ENCODE measurements around the gene SMIM1.

DNA sequence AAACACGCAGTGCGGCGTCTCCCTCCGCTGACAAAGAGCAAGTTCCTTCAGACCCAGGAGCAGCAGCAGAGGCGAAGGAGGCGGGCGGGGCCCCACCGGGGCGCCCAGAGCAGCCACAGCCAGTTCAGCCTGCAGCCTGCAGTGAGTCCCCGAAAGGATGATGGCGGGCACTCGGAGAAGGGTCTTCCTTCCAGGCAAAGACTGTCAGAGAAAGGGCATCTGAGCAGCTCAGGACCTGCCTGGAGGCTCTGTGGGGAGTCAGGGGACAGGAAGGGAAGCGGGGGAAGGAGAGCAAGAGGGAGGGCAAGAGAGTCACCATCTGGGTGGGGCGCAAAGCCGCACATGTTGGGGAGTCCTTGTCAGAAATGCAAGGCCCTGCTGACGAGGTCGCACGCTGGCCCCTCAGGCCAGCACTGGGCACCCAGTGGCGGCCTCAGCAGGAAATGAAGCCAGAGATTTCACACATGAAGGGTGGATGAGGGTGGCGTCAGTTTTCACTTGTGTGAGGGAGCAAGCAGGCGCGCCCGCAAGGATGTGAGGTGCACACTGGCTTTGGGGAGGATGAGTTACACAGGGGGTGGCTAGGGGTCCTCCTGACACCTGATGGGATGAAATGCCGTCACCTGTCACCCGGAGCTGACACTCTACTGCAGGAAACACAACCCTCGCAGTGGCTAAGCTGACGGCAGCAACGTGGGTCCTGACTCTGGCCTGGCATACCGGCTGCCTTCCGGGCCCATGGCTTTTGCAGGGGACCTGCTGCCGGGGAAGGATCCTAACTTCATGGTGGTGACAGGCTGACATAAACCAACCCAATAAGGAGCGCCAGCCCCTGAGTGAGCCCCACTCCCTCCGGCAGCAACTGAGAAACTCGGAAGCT, 17.1 kb downstream of the SMIM1 start:
- TF ChIP-seq, protein P1, sequence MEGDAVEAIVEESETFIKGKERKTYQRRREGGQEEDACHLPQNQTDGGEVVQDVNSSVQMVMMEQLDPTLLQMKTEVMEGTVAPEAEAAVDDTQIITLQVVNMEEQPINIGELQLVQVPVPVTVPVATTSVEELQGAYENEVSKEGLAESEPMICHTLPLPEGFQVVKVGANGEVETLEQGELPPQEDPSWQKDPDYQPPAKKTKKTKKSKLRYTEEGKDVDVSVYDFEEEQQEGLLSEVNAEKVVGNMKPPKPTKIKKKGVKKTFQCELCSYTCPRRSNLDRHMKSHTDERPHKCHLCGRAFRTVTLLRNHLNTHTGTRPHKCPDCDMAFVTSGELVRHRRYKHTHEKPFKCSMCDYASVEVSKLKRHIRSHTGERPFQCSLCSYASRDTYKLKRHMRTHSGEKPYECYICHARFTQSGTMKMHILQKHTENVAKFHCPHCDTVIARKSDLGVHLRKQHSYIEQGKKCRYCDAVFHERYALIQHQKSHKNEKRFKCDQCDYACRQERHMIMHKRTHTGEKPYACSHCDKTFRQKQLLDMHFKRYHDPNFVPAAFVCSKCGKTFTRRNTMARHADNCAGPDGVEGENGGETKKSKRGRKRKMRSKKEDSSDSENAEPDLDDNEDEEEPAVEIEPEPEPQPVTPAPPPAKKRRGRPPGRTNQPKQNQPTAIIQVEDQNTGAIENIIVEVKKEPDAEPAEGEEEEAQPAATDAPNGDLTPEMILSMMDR (IDR thresholded peaks at IDR 0.05), result no peak
- TF ChIP-seq POLR2A (IDR thresholded peaks at IDR 0.05) (no peak), EP300 (IDR thresholded peaks at IDR 0.05) (no peak)

Data from tibial nerve (tissue), 4 donors.